GM13977 (cell line): Measurements from ENCODE around the gene OGFRL1.

Experiments
- DNase-seq: peaks from one replicate; pipeline ENCODE4 v3.0.0; 2012; ENCODE audit warnings: low spot score
- CTCF ChIP-seq: IDR thresholded peaks from 2 replicates; pipeline ENCODE4 v1.5.1; 2012; ENCODE audit warnings: mild to moderate bottlenecking, control low read depth; ENCODE audit not compliant: insufficient read depth; ENCODE audit errors: extremely low read depth, missing control alignments
- in situ Hi-C: fragments of 300-500 bp; cut with MboI; formaldehyde crosslinking; loops from one replicate; pipeline ENCODE4 v1.12.0; 2022; ENCODE audit warnings: low sequenced_read_pairs, low pct_unique_long_range_greater_than_20kb, mixed read lengths, inconsistent platforms; ENCODE audit not compliant: unreplicated experiment

The OGFRL1 gene

GRCh38 chr6:71284785-71285184 lies 3.8 kb upstream of the OGFRL1 start:
- in situ Hi-C loops: no loop called here
- DNase-seq: no peak
- TF ChIP-seq CTCF: no peak

GRCh38 chr6:71287038-71287437 lies 1.6 kb upstream of the OGFRL1 start:
- no peak for TF ChIP-seq CTCF
- no peak for DNase-seq
- in situ Hi-C loops: no loop called here

- no peak for DNase-seq
- in situ Hi-C loops: no loop called here
- TF ChIP-seq CTCF: no peak
Observed at GRCh38 chr6:71287926-71288227, 734 bp upstream of the OGFRL1 start.

GRCh38 chr6:71289039-71289801 lies 609 bp downstream of the OGFRL1 start:
- TF ChIP-seq CTCF: no peak
- in situ Hi-C loops: no loop called here
- no peak for DNase-seq

GRCh38 chr6:71289802-71290175 lies 1.2 kb downstream of the OGFRL1 start:
- no peak for TF ChIP-seq CTCF
- DNase-seq: no peak
- in situ Hi-C loops: no loop called here

- TF ChIP-seq CTCF: no peak
- no peak for DNase-seq
- in situ Hi-C loops: no loop called here
Observed at GRCh38 chr6:71290611-71291010, 2.0 kb downstream of the OGFRL1 start.
